HG03060 (cell line): Measurements from ENCODE around the gene SETD5.
"Not testable (repeated sequence)": the region's sequence is repeated elsewhere in the genome, so short reads cannot be mapped to it uniquely, and the experiment has no call there.

ENCODE experiments used
- ATAC-seq: cut with Tn5 transposase; IDR thresholded peaks from one replicate; pipeline ENCODE4 v1.9.1; 2021; ENCODE audit warnings: low read depth, moderate number of reproducible peaks; ENCODE audit not compliant: unreplicated experiment

SETD5 gene

GRCh38 chr3:9452417-9452816 lies 55.0 kb downstream of the SETD5 start:
- ATAC-seq, result no peak

GRCh38 chr3:9455596-9456131 lies 58.2 kb downstream of the SETD5 start:
- ATAC-seq, result no peak

GRCh38 chr3:9467451-9467850 lies 70.0 kb downstream of the SETD5 start:
- no peak for ATAC-seq

- no peak for ATAC-seq
Observed at GRCh38 chr3:9468460-9468859, 71.0 kb downstream of the SETD5 start.

GRCh38 chr3:9469986-9470385 lies 72.6 kb downstream of the SETD5 start:
- no peak for ATAC-seq

DNA sequence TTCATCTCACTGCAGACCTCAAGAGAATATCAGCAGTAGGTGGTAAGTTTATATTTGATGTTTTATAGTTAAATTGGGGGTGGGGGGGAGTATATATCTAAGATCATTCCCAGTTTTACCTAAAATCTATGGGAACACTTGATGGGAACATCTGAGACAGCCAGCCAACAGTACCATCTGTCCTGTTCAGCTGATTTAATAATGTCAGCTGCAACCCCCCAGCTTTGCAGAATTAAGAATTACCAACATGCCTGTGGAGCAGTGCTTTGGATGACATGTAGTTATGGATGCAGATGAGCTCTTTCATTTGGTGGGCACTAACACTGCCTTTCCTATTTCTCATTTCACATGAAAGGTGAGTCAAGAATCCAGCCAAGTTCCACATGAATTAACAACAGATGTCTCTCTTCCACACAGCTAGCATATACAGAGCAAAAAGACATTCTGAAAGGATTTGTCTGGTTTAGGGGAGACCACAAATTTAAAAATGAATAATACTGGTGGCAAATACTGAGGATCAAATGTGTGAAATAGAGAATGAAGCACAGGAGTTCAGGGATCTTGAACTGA lies 76.2 kb downstream of the SETD5 start:
- no peak for ATAC-seq

- no peak for ATAC-seq
Observed at GRCh38 chr3:9474482-9474881, 77.1 kb downstream of the SETD5 start.

DNA sequence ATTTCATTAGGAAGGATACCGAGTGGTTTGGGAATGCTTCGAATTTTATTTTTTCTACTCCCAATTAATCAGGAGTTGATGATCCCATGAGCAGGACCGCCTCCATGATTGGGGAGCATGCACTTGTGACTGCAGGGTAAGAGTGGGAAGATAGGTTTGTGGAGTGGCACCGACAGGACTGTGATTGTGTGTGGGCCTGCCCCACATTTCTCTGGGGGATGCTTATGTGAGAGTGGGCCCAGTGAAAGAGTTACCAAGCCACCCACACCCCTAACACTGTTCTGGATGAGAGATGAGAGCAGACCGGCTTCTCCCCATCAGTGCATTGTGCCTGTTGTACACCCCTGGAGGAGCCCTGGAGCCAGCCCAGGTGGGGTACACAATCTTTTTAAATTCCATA lies 79.5 kb downstream of the SETD5 start:
- ATAC-seq, result no peak

DNA sequence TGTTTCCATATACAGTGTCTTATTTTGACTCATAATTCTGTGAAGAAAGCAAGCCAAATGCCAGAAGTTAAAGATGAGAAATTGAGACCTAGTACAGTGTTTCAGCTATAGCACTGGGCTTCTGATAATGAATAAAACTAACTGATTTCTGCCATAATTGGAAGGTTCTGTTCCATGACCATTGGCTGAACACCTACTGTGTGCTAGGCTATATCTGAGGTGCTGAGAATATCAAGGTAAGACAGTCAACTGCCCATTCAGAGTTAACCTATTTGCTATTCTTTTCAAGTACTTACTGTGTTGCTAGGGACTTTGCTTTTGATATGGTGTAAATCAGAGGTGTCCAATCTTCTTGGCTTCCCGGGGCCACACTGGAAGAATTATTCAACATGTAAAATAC lies 82.8 kb downstream of the SETD5 start:
- ATAC-seq, result no peak

GRCh38 chr3:9485248-9485647 lies 87.8 kb downstream of the SETD5 start:
- no peak for ATAC-seq

DNA sequence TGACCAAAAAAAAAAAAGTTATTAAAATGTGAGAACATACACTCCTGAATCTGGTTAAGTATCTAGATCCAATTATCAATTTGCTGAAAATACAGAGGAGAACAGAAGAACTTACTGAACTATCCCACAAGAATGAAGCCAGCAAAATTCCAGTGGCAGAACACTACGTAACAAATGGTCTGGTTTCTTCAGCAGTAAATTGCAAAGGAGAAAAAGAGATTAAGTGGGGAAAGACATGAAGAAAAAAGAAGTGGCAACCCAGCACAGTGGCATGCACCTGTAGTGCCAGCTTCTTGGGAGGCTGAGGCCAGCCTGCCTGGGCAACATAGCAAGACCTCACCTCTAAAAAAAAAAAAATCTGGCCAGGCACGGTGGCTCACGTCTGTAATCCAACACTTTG lies 94.1 kb downstream of the SETD5 start:
- no peak for ATAC-seq

- ATAC-seq, result not testable (repeated sequence)
Observed at GRCh38 chr3:9494036-9494435, 96.6 kb downstream of the SETD5 start.

GRCh38 chr3:9496893-9497292 lies 99.5 kb downstream of the SETD5 start:
- ATAC-seq, result no peak

DNA sequence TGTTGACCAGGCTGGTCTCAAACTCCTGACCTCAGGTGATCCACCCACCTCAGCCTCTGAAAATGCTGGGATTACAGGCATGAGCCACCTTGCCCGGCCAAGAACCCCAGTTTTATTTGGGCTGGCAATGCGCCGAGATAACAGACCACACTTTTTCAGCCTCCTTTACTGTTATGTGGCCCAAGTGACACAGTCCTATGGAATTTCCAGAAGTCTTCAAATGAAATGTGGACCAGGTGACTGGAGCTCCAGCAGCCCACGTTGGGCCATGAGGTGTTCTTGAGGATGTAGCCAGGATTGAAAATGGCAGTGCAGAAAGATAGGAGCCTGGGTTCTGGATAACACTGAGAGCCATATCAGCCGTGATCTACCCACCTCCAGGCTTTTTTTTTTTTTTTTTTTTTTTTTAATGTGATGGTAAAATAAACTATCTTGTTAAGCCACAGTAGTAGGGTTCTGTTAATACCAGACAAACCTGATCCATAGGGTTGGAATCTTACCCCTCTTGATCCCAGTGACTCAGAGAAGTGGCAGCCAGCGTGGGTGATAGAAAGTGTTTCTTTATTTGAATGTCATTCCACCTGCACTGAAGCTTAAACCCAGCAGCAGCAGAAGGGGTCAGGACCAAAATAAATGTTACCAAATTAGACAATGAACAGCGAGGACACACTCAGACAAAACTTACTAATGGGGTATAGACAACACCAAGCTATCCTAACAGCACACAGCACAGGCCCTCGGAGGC lies 100.6 kb downstream of the SETD5 start:
- ATAC-seq, result no peak

DNA sequence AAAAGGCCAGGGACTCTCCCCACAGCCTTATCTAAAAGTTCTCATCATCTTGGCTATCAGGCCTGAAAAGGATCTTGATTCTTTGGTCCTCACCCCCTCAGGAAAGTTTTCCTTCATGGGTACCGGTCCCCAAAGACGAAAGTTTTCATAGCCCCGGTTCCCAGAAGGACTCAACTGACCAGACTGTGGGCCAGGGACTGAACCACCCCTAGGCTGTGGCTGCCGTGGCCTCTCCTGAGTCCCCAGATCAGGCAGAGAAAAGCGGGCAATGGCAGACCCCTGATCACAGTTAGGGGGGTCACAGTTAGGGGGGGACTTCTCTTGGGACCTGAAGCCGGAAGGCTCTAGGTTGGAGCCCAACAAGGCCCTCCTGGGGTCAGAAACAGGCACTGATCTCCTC lies 101.4 kb downstream of the SETD5 start:
- ATAC-seq, result no peak

- no peak for ATAC-seq
Observed at GRCh38 chr3:9499455-9500107, 102.2 kb downstream of the SETD5 start.

DNA sequence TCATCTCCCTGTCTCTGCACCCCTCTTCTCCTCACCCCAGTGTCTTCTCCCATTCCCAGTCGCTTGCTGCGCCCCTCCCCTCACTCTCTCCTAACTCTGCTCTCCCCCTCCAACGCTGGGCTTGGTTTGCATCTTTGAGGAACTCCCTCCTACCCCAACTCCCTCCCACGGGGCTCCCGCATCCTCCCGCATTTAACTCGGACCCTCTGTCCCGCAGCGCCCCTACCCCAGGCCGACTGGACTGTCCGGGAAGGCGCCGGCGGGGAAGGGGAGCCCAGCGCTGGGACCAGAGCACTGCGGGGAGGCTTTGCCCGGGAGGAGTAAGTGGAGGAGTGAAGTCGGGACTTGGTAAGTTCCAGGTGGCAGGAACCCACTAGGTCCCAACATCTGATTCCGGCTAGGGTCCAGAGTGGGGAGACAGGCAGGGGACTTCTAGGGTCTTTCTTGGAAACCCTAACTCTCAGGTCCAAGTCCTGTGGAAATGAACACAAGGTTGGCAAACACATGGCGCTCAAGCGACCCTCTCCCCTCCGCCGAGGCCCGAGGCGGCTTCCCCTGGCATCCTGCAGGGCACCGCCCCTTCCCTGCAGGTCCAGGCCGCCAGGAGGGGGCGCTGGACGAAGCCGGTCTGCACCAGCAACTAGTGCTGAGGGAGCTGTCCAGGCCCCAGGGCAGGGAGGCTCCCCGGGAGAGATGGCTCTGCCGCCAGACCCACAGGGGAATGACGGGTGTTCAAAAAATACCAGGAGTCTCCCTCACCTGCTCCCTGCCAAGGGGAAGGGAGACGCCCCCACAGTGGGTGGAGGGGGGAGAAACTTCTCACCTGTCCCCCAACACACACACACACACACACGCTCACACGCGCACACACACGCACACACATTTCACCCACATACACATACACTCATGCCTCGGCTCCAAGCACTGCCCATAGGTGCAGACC lies 103.0 kb downstream of the SETD5 start:
- ATAC-seq, result no peak

GRCh38 chr3:9501226-9501625 lies 103.8 kb downstream of the SETD5 start:
- ATAC-seq, result no peak

DNA sequence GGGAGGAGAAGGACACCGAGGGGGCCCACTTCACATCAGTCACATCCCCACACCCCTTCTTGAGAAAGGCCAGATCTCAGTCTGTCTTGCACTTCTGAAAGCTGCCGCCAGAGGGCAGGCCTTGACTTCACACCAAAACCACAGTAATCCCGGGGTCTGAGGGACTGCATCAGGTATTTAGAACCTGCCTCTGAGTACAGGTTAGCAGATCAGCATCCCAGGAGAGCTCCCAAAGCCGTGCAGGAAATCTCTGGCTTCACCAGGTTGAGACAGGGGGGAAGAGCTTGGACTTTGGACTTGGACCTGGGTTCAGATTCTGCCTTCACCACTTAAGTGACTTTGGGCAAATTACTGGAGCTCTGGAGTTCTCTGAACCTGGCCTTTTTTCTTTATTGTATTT lies 105.9 kb downstream of the SETD5 start:
- no peak for ATAC-seq
